C1 segment of cervical spinal cord (tissue), 14 donors: ENCODE data around the gene MCM10.
"Not testable (repeated sequence)": the region's sequence is repeated elsewhere in the genome, so short reads cannot be mapped to it uniquely, and the experiment has no call there.

Experiments used
- DNase-seq, 14 donors: peaks; one replicate each; lab custom pipeline; 2025; lab: John Stamatoyannopoulos, UW

MCM10 gene

DNA sequence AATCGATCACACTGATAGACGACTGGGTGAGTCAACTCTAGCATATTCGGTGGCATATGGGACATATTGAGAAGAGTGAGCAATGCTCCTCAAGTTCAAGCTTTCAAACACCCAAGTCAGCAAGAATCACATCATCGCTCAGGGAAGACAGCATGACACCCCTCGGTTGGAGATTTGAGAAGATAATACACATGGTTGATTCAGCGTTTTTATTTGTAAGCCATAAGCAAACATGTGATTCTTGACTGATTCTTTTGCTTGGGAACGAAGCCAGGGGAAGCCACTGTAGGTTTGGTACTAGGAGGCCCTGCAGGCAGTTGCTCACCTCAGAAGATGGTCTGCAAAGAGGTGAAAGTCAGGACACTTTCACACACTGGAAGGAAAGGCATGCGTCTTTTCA is 60.2 kb downstream of the MCM10 start:
- DNase-seq, result no peak

DNA sequence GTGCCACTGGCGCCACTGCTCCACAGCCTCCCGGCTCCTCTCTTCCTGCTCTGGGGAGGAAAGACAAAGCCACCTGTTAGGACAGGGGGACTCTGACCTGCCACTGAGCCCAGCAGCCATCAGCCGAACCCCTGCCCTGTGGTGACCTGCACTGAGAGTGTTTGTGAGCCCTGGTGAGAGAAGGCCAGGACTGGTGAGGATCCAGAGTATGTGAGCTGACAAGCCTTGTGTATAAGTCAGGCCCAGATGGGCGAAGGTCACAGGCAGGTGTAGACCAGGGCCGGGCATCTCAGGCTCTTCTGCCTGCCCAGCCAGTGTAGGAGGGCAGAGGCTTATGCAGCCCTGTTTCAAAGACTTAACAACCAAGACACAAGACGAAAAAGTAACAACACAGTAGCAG is 60.8 kb downstream of the MCM10 start:
- no peak for DNase-seq

DNA sequence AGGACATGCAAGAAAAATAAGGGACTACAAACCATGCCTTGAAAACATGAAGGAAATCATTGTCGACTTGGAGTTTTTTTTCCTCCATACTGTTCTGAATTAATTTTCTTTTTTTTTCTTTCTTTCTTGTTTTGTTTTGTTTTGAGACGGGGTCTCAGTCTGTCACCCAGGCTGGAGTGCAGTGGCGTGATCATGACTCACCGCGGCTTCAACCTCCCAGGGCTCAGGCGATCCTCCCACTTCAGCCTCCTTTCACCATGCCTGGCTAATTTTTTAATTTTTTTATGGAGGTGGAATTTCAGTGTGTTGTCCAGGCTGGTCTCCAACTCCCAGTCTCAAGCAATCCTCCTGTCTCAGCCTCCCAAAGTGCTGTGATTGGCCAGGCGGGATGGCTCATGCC is 61.2 kb downstream of the MCM10 start:
- DNase-seq, result no peak

DNA sequence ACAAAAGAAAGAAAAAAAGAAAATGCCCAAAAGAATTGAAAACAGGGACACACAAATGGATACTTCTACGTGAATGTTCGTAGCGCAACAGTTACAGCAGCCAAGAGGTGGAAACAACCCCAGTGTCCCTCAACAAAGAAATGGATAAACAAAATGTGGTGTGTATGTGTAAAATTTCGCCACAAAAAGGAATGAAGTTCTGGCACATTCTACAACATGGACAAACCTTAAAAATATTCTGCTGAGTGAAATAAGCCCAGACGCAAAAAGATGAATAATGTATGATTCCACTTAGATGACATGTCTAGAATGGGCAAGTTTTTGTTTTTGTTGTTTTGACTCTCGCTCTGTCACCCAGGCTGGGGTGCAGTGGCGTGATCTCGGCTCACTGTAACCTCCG is 61.9 kb downstream of the MCM10 start:
- no peak for DNase-seq

DNA sequence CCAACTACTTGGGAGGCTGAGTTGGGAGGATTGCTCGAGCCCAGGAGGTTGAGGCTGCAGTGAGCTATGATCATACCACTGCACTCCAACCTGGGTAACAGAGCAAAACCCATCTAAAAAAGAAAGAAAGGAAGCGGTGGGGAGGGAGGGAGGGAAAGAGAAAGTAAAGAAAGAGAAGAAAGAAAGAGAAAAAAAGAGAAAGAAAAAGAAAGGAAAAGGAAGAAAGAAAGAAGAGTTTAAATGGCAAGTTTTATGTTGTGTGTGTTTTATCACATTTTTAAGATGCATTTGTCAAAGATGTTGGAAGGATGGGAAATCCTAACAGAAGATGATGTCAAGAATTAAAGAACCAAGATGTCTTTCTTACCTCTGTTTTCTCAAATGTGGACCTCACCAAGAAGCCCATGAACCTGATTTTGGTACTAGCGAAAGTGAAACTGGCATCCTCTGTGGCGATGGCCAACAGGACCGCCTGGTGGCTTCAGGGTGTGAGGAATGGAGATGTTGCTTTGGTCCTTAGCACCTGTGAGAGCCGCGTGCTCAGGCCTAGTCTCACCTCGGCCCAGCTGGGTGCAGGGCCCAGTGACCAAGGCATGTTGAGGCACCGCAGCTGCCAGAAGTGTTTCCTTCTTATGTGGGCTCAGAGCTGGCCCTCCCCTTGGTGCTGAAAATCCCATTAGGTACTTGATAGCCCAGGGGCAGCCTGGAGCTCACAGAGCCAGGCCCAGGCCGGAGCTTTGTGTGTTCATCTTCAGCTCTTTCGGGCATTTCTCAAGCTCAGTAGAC is 63.0 kb downstream of the MCM10 start:
- DNase-seq, result no peak

DNA sequence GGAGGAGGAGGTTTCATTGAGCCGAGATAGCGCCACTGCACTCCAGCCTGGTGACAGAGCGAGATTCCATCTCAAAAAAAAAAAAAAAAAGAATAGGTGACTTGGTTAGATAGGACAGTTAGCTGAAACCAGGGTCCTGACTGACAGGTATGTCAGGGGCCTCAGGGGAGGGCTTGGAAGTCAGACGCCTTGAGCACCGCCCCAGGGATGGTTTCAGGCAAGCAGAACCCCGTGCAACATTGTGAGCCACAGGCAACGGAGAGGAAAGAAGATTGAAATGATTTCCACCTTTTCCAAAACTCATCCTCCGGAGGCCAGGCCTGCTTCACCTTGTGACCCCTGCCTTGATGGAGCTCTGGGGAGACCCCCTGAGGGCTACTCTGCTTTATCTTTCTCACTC is 64.2 kb downstream of the MCM10 start:
- no peak for DNase-seq

DNA sequence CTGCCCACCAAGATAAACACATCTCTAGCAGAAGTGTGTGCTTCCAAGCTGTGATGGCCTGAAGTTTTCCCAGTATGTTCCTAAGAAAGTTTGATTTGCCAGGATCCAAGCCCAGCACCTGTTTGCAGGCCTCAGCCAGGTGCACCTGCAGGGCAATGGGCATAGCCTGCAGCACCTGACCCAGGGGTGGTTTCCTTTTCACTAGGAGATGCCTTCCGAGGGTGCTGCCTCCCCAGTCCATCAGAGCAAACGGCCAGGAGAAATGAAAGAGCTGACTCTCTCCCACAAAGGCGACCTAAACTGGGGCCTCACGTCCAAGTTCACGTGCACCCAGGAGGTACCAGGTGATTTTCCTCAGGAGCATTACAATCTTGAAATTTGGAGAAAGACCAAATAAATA is 65.7 kb downstream of the MCM10 start:
- DNase-seq, result no peak

DNA sequence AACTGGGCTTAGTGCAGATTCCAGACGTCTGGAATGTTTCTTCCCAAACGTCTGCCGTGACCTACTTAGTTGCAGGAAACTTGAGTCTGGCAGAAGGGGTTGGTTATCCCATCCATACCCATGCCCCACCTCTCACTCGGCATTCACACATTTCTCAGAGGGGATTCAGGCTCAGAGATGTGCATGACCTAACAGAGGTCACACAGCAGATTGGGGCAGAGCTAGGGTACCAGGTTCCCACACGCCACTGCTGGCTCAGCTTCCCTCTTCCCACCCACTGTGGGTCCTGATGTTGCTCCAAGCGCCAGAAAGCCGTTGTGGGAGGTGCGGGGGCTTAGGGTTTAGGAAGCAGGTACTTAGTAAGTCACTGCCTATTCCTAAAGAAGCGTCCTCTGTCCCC is 69.8 kb downstream of the MCM10 start:
- no peak for DNase-seq

DNA sequence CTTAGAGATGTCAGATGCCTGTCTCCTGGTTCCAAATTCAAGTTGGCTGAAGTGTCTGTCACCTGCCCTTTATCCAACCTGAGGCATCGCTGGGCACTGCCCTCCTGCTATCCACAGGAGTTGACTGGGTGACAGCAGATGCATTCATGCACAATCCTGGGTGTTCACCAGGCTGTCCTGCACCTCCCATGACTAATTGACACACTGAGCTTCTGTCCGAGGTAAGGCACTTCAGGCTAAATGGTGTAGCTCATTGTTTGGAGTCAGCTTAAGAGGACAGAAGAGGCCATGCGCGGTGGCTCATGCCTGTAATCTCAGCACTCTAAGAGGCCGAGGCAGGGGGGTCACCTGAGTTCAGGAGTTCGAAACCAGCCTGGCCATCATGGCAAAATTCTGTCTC is 70.5 kb downstream of the MCM10 start:
- DNase-seq, result no peak

DNA sequence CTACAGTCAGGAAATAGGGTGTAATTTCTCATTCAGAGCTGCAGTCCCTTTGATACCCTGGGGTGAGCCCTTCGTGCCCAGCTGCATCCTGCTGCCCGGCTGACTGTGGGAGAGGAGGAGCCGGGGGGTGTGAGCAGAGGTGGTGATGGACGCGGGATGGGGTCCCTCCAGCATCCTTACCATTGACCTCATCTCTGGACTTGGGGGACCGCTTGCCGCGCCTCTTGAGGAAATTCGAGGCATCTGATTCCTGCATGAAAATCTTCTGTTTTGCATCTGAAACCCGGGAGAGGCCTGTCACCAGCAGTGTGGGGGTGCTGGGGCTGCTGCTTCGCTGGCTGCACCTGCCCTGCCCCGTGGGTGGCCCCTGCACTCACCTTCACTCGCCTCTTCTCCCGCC is 72.0 kb downstream of the MCM10 start:
- DNase-seq, result no peak

DNA sequence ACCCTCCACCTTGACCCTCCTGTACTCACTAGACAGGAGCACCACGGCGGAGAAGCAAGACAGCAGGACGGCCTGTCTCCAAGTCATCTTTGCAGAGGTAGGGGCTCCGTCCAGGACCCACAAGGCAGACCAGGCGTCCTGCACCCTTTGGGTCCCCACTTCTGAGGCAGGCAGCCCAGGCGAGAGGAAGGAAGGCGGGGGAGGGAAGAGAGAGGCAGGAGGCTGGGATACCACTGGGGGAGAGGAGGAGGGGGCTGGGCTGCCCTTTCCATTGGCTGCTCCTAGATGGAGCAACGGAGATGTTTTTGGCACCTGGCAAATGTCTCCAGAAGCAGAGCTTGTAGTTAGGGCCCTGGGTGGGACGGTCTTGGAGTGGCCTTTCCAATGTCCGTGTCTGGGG is 72.8 kb downstream of the MCM10 start, which contains the start of gene UCMA:
UCMA (minus strand) TSS at position 203 of the 400 bp plus-strand sequence; CDS start at position 87, 116 bp downstream.
- DNase-seq, result no peak

DNA sequence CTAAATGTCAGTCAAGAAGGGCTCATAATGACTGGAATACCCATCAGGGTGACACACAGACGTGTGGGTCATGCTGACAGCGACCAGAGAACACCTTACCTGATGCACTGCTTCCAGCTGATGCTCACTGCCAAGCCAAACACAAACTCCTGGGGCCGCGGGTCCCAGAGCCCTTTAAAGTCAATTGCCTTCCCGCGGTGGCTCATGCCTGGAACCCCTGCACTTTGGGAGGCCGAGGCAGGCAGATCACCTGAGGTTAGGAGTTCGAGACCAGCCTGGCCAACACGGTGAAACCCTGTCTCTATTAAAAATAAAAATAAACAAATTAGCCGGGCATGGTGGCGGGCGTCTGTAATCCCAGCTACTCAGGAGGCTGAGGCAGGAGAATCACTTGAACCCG is 73.4 kb downstream of the MCM10 start:
- DNase-seq, result not testable (repeated sequence)

DNA sequence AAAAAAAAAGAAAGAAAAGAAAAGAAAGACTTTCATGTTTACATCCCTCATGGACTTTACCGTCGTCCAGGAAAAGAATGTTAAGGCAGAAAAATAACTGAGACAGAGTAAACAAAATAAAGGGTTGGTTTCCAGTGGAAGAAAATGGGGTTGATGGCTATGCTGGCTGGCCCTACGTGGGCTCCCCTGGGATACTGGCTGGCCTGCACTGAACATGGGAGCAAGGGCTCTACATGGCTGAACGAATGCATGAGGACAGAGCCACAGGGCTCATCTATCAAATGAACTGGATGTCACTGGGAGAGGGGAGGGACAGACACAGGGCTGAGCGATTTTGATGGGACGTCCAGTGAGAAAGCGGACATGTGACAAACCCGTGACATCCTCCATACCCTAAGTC is 75.3 kb downstream of the MCM10 start:
- no peak for DNase-seq

DNA sequence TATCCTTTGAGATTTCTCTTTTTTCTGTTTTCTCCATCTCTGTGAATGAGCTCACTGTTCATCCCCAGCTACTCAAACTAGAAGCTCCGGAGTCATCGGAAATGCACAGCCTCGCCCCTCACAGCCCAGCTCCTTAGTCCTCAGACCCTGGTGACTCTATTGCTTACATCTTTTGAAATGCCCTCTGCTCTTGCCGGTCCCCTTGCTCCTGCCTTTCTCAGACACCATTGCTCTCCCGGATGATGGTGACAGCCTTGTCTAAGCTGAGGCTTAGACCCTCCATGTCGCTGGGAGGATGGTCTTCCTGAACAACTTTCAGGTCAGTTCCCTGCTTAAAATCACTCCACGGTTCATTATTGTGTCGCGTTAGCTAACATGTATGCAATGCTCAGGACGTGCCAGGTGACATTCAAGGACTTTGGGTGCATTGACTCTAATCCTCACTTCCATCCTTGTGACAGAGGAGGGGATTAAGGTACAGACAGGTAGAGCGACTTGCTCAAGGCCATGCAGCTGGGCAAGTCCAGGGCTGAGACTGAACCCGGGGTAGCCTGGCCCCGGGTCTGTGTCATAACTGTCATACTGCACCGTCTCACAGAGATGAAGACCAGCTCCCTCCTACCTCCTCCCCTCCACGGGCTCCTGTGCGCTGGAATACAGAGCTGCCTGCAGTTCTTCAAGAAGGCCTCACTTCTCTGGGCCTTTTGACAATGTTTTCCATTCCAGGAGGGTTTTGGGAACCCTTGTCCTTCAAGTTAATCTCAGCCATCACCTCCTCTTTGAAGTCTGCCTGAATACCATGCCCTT is 77.1 kb downstream of the MCM10 start:
- DNase-seq, result no peak

DNA sequence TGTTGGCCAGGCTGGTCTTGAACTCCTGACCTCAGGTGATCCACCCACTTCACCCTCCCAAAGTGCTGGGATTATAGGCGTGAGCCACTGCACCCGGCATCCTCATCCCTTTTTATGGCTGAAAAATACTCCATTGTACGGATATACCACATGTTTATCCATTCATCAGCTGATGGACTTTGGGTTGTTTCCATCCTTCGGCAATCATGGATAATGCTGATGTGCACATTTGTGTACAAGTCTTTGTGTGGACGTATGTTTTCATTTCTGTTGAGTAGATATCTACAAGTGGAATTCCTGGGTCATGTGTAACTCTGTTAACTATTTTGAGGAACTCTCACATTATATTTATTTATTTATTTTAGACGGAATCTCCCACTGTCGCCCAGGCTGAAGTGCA is 78.6 kb downstream of the MCM10 start:
- no peak for DNase-seq

DNA sequence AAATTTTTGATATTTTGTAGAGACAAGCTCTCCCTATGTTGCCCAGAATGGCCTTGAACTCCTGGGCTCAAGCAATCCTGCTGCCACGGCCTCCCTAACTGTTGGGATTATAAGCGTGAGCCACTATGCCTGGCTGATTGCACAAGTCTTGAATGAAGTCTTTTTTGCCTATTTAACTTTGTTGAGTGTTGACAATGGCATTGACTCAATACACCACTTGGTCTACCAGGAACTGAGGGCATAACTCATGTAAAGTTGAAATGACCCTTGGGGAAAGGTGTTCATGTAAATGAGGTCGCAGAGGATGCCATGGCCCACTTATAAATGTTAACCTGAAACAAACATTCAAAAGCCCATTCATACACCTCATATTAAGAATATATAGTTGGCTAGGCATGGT is 80.3 kb downstream of the MCM10 start:
- no peak for DNase-seq

DNA sequence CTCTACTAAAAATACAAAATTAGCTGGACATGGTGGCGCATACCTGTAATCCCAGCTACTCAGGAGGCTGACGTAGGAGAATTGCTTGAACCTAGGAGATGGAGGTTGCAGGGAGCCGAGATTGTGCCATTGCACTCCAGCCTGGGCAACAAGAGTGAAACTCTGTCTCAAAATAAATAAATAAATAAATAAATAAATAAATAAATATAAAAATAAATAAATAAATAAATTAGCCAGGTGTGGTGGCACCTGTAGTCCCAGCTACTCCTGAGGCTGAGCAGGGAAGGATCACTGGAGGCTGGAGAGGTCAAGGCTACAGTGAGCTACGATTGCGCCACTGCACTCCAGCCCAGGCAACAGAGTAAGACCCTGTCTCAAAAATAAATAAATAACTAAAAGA is 80.9 kb downstream of the MCM10 start:
- not testable (repeated sequence) for DNase-seq

DNA sequence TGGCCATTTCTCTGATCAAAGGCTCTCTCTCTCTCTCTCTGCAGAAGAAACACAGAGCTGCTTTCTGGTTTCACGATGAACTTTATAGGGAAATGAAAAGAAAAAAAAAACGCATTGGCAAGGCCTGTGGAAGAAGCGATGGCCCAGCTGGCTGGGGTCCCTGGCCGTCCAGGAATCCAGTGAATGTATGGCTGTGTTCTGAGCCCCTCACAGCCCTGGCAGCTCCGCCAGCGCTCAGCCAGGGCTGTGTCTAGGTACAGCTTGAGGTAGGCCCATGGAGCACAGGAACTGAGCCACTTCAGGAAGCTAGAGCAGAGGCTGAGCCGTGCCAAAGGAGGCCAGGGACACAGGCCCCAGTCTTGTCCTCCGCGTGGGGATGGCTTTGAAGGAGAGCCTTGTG is 85.9 kb downstream of the MCM10 start:
- no peak for DNase-seq

DNA sequence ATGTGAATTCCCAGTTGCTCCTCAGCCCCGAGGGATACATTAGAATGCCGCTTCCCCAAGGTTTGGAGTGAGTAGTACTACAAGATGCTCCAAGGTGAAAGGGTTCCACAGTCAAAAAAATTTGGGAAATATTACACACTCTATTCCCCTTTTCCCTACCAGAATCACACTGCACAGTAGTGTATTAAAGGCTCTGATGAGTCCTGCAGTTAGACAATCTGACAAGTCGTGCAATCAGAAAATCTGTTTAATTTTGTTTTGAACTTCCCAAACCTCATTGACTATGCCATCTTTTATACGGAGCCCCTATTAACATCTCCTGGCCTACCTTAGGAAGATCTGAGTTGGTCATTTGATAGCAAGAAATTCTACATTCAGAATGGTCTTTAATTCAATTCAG is 86.4 kb downstream of the MCM10 start:
- no peak for DNase-seq

DNA sequence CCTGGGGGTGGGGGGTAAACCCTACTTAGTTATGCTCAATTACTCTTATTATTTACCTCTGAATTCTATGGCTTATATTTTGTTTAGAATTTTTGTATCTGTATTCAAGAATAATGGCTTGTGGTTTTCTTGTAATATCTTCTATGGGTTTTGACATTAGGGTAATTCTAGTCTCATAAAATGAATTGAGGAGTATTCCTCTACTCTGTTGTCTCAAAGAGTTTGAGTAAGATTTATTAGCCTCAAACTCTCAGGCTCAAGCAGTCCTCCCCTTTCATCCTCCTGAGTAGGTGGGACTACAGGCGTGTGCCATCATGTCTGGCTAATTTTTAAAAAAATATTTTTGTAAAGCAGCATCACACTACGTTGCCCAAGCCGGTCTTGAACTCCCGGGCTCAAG is 92.4 kb downstream of the MCM10 start:
- DNase-seq, result no peak

DNA sequence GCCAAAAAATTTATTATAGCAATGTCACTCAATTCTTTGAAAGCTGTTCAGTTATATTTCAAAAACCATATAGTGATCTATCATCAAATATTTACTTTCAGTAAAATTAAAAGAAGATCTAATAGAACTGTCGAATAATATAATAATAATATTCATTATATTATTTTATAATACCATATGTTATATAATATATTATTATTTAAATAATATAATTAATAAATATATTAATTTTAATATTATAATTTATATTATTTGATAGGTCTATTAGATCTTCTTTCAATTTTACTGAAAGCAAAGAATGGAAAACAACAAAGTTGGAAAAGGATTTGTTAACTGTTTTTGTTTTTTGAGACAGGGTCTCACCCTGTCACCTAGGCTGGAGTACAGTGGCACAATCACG is 95.3 kb downstream of the MCM10 start:
- no peak for DNase-seq

DNA sequence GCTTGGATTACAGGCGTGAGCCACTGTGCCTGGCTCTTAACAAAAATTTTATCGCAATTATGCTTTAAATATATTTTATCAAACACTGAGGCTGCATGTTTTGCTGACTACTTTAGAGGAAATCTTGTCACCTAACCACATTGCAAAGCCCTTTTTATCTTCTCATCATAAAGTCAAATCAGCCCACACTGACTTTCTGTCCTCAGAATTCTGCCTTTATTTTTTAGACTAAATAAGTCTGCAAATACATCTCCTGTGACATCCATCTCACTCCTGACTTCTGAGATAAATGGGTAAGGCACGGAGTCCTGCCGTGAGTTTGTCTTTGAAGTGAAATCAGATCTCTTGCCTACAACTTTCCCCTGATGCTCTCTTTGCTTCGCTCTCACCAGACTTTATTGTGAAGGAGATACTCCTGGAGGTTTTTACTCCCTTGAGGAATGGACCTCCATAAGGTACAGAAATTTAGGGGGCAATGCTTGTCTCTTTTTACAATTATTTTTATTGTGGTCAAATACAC is 96.3 kb downstream of the MCM10 start:
- DNase-seq, result no peak
